HCT116 (cell line): ENCODE measurements around the gene HTR1E. TPM values are rescaled to one million over a fixed set of nuclear protein-coding genes. Genes with fewer than 3 reads are reported as not detected.

Experiments
- ATAC-seq: fragments of 200-7000 bp; cut with Tn5 transposase; 2 replicates; pipeline ENCODE4 v1.9.1; 2020; ENCODE audit warnings: mild to moderate bottlenecking, moderate library complexity
- BruUV-seq: library from RNA; stranded (reverse); fragments of 400-500 nt; replicated peaks from 2 replicates; lab custom pipeline; 2021; lab: Mats Ljungman, UMichigan
- CTCF ChIA-PET: fragments of 300-600 bp; sonication (Branson Sonifier 250); formaldehyde crosslinking; loops from one replicate; lab custom pipeline; 2021; ENCODE audit warnings: antibody characterized with exemption; lab: Charles Lee
- POLR2A ChIA-PET: fragments of 300-600, 350-600 bp; sonication (Branson Sonifier 250); formaldehyde crosslinking; loops from one replicate; lab custom pipeline; 2021; ENCODE audit warnings: antibody characterized with exemption; lab: Charles Lee
- RAD21 ChIA-PET, 2 experiments: fragments of 300-600 bp; sonication (Branson Sonifier 250); formaldehyde crosslinking; loops; one replicate each; lab custom pipeline; 2023; ENCODE audit warnings: low total read pairs in 2 of 2; ENCODE audit not compliant: uncharacterized antibody in 2 of 2, unreplicated experiment in 2 of 2, low non-redundant PET in 1 of 2; lab: Charles Lee
- DNase-seq: peaks from one replicate; pipeline ENCODE4 v3.0.0-alpha.2; 2010; ENCODE audit warnings: low read depth, low spot score
- H2AFZ ChIP-seq: fragments of 200-600 bp; shearing (Covaris generic), sonication (generic); 2 replicates; pipeline ENCODE4 v1.6.1; 2017; ENCODE audit warnings: low read depth, mixed run types, mixed read lengths, antibody characterized with exemption, low read length; ENCODE audit not compliant: poor library complexity, severe bottlenecking
- H3K27ac ChIP-seq: 2 replicates; pipeline ENCODE4 v1.5.1; 2012; ENCODE audit warnings: low read depth, low read length
- H3K27me3 ChIP-seq: fragments of 200-600 bp; sonication (generic); 2 replicates; pipeline ENCODE4 v1.6.1; 2016; ENCODE audit warnings: mixed run types, low read length, mixed read lengths; ENCODE audit not compliant: insufficient read depth
- H3K36me3 ChIP-seq, 2 experiments: fragments of 200-500 bp in 1 of 2; fragments of 200-600 bp in 1 of 2; sonication (Bioruptor generic) in 1 of 2; sonication (generic) in 1 of 2; 2 replicates each; pipeline versions ENCODE4 v1.5.1 to v1.6.1; 2014 to 2016; ENCODE audit warnings: low read length in 2 of 2, inconsistent platforms in 1 of 2, mixed read lengths in 1 of 2, mixed run types in 1 of 2; ENCODE audit not compliant: insufficient read depth in 2 of 2, control insufficient read depth in 1 of 2
- H3K4me1 ChIP-seq, 2 experiments: fragments of 200-600 bp in 1 of 2; sonication (generic) in 1 of 2; 2 replicates each; pipeline versions ENCODE4 v1.5.1 to v1.6.1; 2012 to 2017; ENCODE audit warnings: low read length in 2 of 2, inconsistent platforms in 1 of 2, mild to moderate bottlenecking in 1 of 2, mixed read lengths in 1 of 2, mixed run types in 1 of 2, moderate library complexity in 1 of 2; ENCODE audit not compliant: insufficient read depth in 2 of 2, control insufficient read depth in 1 of 2
- H3K4me2 ChIP-seq: fragments of 200-600 bp; sonication (generic); 2 replicates; pipeline ENCODE4 v1.6.1; 2017; ENCODE audit warnings: mixed run types, low read length, mixed read lengths
- H3K4me3 ChIP-seq, 2 experiments: fragments of 200-600 bp in 1 of 2; sonication (generic) in 1 of 2; replicated peaks in 1 of 2; 2 replicates each; pipeline ENCODE4 v1.5.1; 2011 to 2016; ENCODE audit warnings: low read length in 2 of 2, control low read depth in 1 of 2, low read depth in 1 of 2, mild to moderate bottlenecking in 1 of 2, mixed read lengths in 1 of 2, mixed run types in 1 of 2
- H3K79me2 ChIP-seq: fragments of 200-600 bp; sonication (generic); 2 replicates; pipeline ENCODE4 v1.6.1; 2017; ENCODE audit warnings: mild to moderate bottlenecking, mixed run types, low read length, moderate library complexity, mixed read lengths; ENCODE audit not compliant: insufficient read depth
- H3K9ac ChIP-seq: fragments of 200-600 bp; sonication (generic); 2 replicates; pipeline ENCODE4 v1.6.1; 2016; ENCODE audit warnings: low read length, mixed read lengths
- H3K9me2 ChIP-seq: fragments of 200-600 bp; sonication (generic), shearing (Covaris generic); 2 replicates; pipeline ENCODE4 v1.6.1; 2017; ENCODE audit warnings: mixed run types, mild to moderate bottlenecking, moderate library complexity; ENCODE audit not compliant: insufficient read depth
- H3K9me3 ChIP-seq, 2 experiments: fragments of 200-500 bp in 1 of 2; fragments of 200-600 bp in 1 of 2; sonication (Bioruptor generic) in 1 of 2; sonication (generic) in 1 of 2; 2 replicates each; pipeline ENCODE4 v1.6.1; 2014 to 2017; ENCODE audit warnings: low read length in 2 of 2, mixed read lengths in 2 of 2, inconsistent platforms in 1 of 2, low read depth in 1 of 2, mild to moderate bottlenecking in 1 of 2, mixed run types in 1 of 2, moderate library complexity in 1 of 2; ENCODE audit not compliant: control insufficient read depth in 1 of 2, insufficient read depth in 1 of 2
- H4K20me1 ChIP-seq: fragments of 200-600 bp; sonication (generic), shearing (Covaris generic); 2 replicates; pipeline ENCODE4 v1.6.1; 2017; ENCODE audit warnings: mixed run types, mild to moderate bottlenecking, moderate library complexity; ENCODE audit not compliant: insufficient read depth
- CBX3 ChIP-seq: IDR thresholded peaks from 2 replicates; pipeline ENCODE4 v1.6.1; 2012; ENCODE audit warnings: low read depth
- CTCF ChIP-seq, 3 experiments: fragments of 200-600 bp in 1 of 3; sonication (generic) in 1 of 3; IDR thresholded peaks in 2 of 3; conservative IDR thresholded peaks in 1 of 3; 2 replicates each; pipeline ENCODE4 v1.5.1; 2012 to 2017; ENCODE audit warnings: low read depth in 2 of 3, low read length in 2 of 3, antibody characterized with exemption in 1 of 3, borderline replicate concordance in 1 of 3, control low read depth in 1 of 3, mild to moderate bottlenecking in 1 of 3, mixed read lengths in 1 of 3, mixed run types in 1 of 3, moderate library complexity in 1 of 3; ENCODE audit not compliant: insufficient read depth in 1 of 3
- EGR1 ChIP-seq: IDR thresholded peaks from 2 replicates; pipeline ENCODE4 v1.6.1; 2012; ENCODE audit warnings: low read depth
- ELF1 ChIP-seq: IDR thresholded peaks from 2 replicates; pipeline ENCODE4 v1.6.1; 2012; ENCODE audit warnings: low read depth, borderline replicate concordance
- EZH2 ChIP-seq: fragments of 200-600 bp; sonication (generic); IDR thresholded peaks from 2 replicates; pipeline ENCODE4 v1.6.1; 2017; ENCODE audit warnings: antibody characterized with exemption, mixed run types
- EZH2phosphoT487 ChIP-seq: fragments of 200-600 bp; IDR thresholded peaks from 2 replicates; pipeline ENCODE4 v1.6.1; 2018; ENCODE audit warnings: antibody characterized with exemption, borderline replicate concordance
- FOSL1 ChIP-seq: IDR thresholded peaks from 2 replicates; pipeline ENCODE4 v1.6.1; 2012; ENCODE audit warnings: low read depth
- JUND ChIP-seq: IDR thresholded peaks from 2 replicates; pipeline ENCODE4 v1.6.1; 2012
- RAD21 ChIP-seq: IDR thresholded peaks from 2 replicates; pipeline ENCODE4 v1.6.1; 2012; ENCODE audit warnings: low read depth, mild to moderate bottlenecking
- SIN3A ChIP-seq: IDR thresholded peaks from 2 replicates; pipeline ENCODE4 v1.6.1; 2012; ENCODE audit warnings: low read depth
- SP1 ChIP-seq: IDR thresholded peaks from 2 replicates; pipeline ENCODE4 v1.6.1; 2012; ENCODE audit warnings: low read depth
- SRF ChIP-seq: IDR thresholded peaks from 2 replicates; pipeline ENCODE4 v1.6.1; 2012; ENCODE audit warnings: low read depth
- TCF7L2 ChIP-seq: IDR thresholded peaks from 2 replicates; pipeline ENCODE4 v1.7.0; 2011; ENCODE audit warnings: borderline replicate concordance, inconsistent platforms; ENCODE audit not compliant: insufficient read depth, insufficient read length; ENCODE audit errors: extremely low read depth
- YY1 ChIP-seq: IDR thresholded peaks from 2 replicates; pipeline ENCODE4 v1.6.1; 2011; ENCODE audit warnings: low read length, low read depth, moderate library complexity, mild to moderate bottlenecking; ENCODE audit not compliant: insufficient replicate concordance; ENCODE audit errors: extremely low read depth
- ZBTB33 ChIP-seq: IDR thresholded peaks from 2 replicates; pipeline ENCODE4 v1.6.1; 2011; ENCODE audit warnings: mild to moderate bottlenecking, low read length, moderate library complexity; ENCODE audit not compliant: insufficient replicate concordance; ENCODE audit errors: extremely low read depth
- ZFX ChIP-seq: fragments of 450-650 bp; IDR thresholded peaks from 2 replicates; pipeline ENCODE4 v1.6.1; 2017
- ZNF274 ChIP-seq: fragments of 200-500 bp; sonication (Bioruptor generic); IDR thresholded peaks from 2 replicates; pipeline ENCODE4 v1.6.1; 2014; ENCODE audit warnings: mild to moderate bottlenecking, low read depth, low read length, inconsistent platforms
- intact Hi-C: fragments of 100-400 bp; cut with micrococcal nuclease; formaldehyde crosslinking; loops from 2 replicates; pipeline ENCODE4 v1.10.0; 2022
- total RNA-seq: library from RNA; stranded (reverse); gene quantifications from one replicate; pipeline ENCODE4 v1.2.1, GENCODE V29; 2021; ENCODE audit not compliant: unreplicated experiment

Gene HTR1E
- total RNA-seq, 1 experiment from 2014 or later: not detected

GRCh38 chr6:87027021-87027420 is 89.7 kb downstream of the HTR1E start (continued):
- TF ChIP-seq EZH2: no peak
- no peak for TF ChIP-seq EZH2phosphoT487
- no peak for TF ChIP-seq JUND
- no peak for TF ChIP-seq ZFX

GRCh38 chr6:87029711-87030314 is 92.5 kb downstream of the HTR1E start:
- intact Hi-C loops: loop anchor here (1.0 to 5.0 kb wide), 4 partner anchors 173 to 1273 kb away; no protein-coding TSS in a partner anchor
- ATAC-seq (peak; percentile 74), DNase-seq (peak; percentile 61)
- Histone ChIP-seq H3K27me3 (peaks cover 25% of the 10 kb centered on the region), H3K9ac (no peak overlapping the region), H3K4me1 (no peaks in the 10 kb centered on the region), H2AFZ (no peak overlapping the region), H3K4me2 (no peak overlapping the region), H3K79me2 (no peaks in the 10 kb centered on the region), H3K36me3 (no peaks in the 10 kb centered on the region), H3K27ac (no peak overlapping the region), H3K9me3 (no peaks in the 10 kb centered on the region), H4K20me1 (no peaks in the 10 kb centered on the region), H3K9me2 (no peaks in the 10 kb centered on the region), H3K4me3 (no peak overlapping the region)
- POLR2A ChIA-PET: no interaction called here
- BruUV-seq: no TSS peak
- CTCF ChIA-PET: no interaction called here
- RAD21 ChIA-PET: no interaction called here
- TF ChIP-seq EZH2 (no peak), EZH2phosphoT487 (no peak), ELF1 (no peak), CBX3 (no peak), SIN3A (no peak), RAD21 (peak; percentile 58), SRF (no peak), ZNF274 (no peak), TCF7L2 (no peak), CTCF (IDR thresholded peaks at IDR 0.05 in 2 of 3, conservative IDR thresholded peaks at IDR 0.05 in 1 of 3; ENCODE audit: borderline replicate concordance in 1 of 3, insufficient read depth in 1 of 3, low read depth in 2 of 3, low read length in 2 of 3) (peak; percentile 30 to 81 (median 63); a peak in 5 of 6 replicates), SP1 (no peak), YY1 (no peak), EGR1 (no peak), FOSL1 (no peak), ZBTB33 (no peak), JUND (no peak)
